ENCODE data around the gene ELAVL3.
"Not testable (repeated sequence)": the region's sequence is repeated elsewhere in the genome, so short reads cannot be mapped to it uniquely, and the experiment has no call there.

Gene ELAVL3

GRCh38 chr19:11456659-11457058, 24.2 kb downstream of the ELAVL3 start:
- Histone ChIP-seq H3K36me3 (no peaks in the 10 kb centered on the region), H3K27me3 (no peaks in the 10 kb centered on the region), H3K9ac (no peak overlapping the region), H3K9me3 (replicated peaks in 1 of 11) (no peaks in the 10 kb centered on the region), H4K20me1 (peaks cover 0 to 5% (median 0%) of the 10 kb centered on the region in 11 experiments; a peak in 2 of 22 replicates), H3K27ac (no peak overlapping the region), H3K4me2 (no peak overlapping the region), H3K4me1 (peaks cover 0 to 6% (median 0%) of the 10 kb centered on the region in 10 experiments; a peak in 5 of 20 replicates), H3K4me3 (no peak overlapping the region)
- TF ChIP-seq Cebpa-rat (IDR thresholded peaks at IDR 0.05): no peak

DNA sequence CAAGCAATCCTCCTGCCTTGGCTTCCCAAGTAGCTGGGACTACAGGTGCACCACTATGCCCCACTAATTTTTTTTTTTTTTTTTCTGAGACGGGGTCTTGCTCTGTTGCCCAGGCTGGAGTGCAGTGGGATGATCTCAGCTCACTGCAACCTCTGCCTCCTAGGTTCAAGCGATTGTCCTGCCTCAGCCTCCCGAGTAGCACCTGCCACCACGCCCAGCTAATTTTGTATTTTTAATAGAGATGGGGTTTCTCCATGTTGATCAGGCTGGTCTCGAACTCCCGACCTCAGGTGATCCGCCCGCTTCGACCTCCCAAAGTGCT, 25.7 kb downstream of the ELAVL3 start:
- not testable (repeated sequence) for H3K36me3 ChIP-seq; H3K9ac ChIP-seq; H3K27ac ChIP-seq; H3K27me3 ChIP-seq; H3K4me2 ChIP-seq; H3K9me3 ChIP-seq (replicated peaks in 1 of 11); H3K4me3 ChIP-seq; H4K20me1 ChIP-seq
- H3K4me1 ChIP-seq: peaks cover 0 to 10% (median 0%) of the 10 kb centered on the region in 10 experiments; a peak in 6 of 20 replicates

DNA sequence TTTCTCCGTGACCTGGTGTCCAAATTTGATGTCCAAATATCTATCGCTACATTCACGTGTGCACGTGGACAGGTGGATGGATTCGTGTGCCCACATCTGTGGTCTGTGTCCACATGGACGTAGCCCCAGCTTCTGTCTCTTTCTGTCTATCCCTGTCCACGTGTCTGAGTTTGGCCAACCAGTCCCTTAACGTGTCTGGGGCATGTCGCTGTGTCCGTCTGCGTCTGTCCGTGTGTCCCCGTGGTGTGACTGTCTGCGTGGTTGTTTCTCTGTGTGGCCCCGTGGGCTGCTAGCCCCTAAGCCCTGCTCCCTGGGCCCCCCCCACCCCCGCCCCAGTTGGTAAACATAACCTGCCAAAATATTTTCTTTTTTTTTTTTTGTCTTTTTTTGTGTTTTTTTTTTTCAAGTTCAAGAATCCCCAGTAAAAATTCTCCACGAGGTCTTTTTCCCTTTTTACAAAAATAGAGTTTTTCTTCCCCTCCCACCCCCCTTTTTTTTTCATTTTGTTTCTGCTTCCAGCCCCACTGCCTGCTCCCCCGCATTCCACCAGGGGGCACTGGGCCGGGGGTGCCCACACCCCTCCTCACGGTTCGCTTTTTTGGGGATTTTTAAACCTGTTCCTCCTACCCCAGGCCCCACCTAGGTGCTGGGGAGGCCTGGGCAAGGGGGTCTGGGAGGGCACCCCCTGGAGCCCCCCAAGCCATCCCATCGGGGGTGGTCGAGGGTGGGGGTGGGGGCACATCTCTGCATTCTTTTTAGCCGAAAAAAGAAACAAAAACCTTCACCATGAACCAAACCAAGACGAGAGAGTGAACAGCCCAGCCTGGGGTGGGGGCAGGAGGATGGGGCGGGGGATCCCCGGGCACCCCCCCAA, 27.1 kb downstream of the ELAVL3 start:
- Histone ChIP-seq H3K4me2 (no peak overlapping the region), H3K4me3 (no peak overlapping the region), H3K4me1 (peaks cover 0 to 10% (median 0%) of the 10 kb centered on the region in 10 experiments; a peak in 6 of 20 replicates), H4K20me1 (peaks cover 0 to 23% (median 0%) of the 10 kb centered on the region in 11 experiments; a peak in 4 of 22 replicates), H3K27ac (no peak overlapping the region), H3K9me3 (replicated peaks in 1 of 11) (no peaks in the 10 kb centered on the region), H3K27me3 (no peaks in the 10 kb centered on the region), H3K9ac (no peak overlapping the region), H3K36me3 (peaks cover 20 to 24% (median 24%) of the 10 kb centered on the region in 11 experiments)
- TF ChIP-seq Cebpa-rat (IDR thresholded peaks at IDR 0.05): no peak

DNA sequence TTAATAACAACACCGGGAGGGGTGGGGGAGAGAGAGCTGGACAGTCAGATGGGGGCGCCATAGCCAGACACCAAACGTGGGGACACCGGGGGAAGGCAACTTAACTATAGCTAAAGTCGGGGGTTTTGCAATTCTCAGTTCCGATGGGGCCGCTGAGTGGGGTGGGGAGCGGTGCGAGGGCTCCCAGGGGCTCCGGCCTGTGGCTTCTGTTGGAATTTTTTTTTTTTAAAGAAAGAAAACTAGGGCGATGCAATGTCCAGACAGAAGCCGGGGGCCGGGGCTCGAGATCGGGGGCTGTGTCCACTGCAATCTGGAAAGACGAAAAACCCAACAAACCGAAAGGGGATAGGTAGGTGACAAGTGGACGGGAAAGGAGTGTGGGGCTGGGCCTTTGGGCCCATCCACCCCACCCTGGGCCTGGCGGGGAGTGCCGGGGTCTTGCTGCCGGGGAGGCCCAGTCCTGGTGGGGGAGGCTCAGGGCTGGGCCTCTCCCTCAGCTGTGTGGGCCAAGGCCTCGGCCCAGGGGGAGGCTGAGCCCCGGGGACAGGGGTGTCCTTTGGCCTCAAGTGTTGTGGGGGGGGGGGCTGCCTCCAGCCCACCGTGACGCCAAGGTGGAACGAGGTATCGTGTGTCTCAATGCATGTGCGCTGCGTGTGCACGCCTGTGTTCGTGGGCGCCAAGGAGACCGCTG, 28.1 kb downstream of the ELAVL3 start:
- no peak for TF ChIP-seq Cebpa-rat (IDR thresholded peaks at IDR 0.05)
- H4K20me1 ChIP-seq: peaks cover 0 to 33% (median 0%) of the 10 kb centered on the region in 11 experiments; a peak in 8 of 22 replicates
- H3K36me3 ChIP-seq: peaks cover 29 to 34% (median 33%) of the 10 kb centered on the region in 11 experiments
- H3K4me2 ChIP-seq: no peak overlapping the region
- H3K4me1 ChIP-seq: peaks cover 0 to 10% (median 0%) of the 10 kb centered on the region in 10 experiments; a peak in 6 of 20 replicates
- no peaks in the 10 kb centered on the region for H3K9me3 ChIP-seq (replicated peaks in 1 of 11)
- no peak overlapping the region for H3K9ac ChIP-seq
- H3K4me3 ChIP-seq: no peak overlapping the region
- H3K27ac ChIP-seq: no peak overlapping the region
- no peaks in the 10 kb centered on the region for H3K27me3 ChIP-seq

GRCh38 chr19:11451871-11452619, 28.8 kb downstream of the ELAVL3 start:
- H3K9ac ChIP-seq: 0 out of 22 replicates have a peak overlapping the region, but pooled peaks of 1 of the 11 experiments have one; percentile 41
- H3K4me2 ChIP-seq: peak overlapping the region in 3 of 11 experiments; percentile 7 to 13 (median 10); a peak in 3 of 22 replicates
- TF ChIP-seq Cebpa-rat (IDR thresholded peaks at IDR 0.05): no peak

DNA sequence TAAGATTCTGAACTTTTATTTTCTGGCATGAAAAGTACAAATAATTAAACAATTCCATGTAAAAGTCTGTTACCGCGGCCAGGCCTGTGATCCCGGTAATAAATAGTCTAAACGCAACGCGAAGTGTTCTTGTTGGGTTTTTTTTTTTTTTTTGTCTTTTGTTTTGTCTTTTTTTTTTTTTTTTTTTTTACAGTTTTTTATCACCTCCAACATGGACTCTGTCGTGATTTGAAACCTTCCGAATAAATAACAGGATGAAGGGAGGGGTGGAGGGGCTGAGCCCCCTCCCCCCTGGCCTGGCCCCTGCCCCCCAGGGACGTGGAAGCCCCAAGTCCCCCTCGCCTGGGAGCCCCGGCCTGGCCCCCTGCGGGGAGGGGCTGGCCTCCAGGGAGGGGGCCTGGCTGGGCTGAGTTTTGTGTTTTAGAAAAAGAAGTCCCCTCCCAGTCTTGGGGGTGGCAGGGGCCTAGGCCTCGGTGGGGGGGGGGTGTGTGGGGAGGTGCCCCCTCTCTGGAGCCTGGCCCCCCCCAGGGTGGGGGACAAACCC, 29.4 kb downstream of the ELAVL3 start:
- no peaks in the 10 kb centered on the region for H3K9me3 ChIP-seq (replicated peaks in 1 of 11)
- peak overlapping the region in 3 of 11 experiments; percentile 7 to 13 (median 10); a peak in 3 of 22 replicates for H3K4me2 ChIP-seq
- peaks cover 33 to 48% (median 46%) of the 10 kb centered on the region in 11 experiments for H3K36me3 ChIP-seq
- H3K4me1 ChIP-seq: peaks cover 0 to 10% (median 0%) of the 10 kb centered on the region in 10 experiments; a peak in 6 of 20 replicates
- no peak overlapping the region for H3K27ac ChIP-seq
- peak overlapping the region in 1 of 11 experiments; percentile 41; a peak in 1 of 22 replicates for H3K9ac ChIP-seq
- peaks cover 0 to 44% (median 0%) of the 10 kb centered on the region in 11 experiments; a peak in 9 of 22 replicates for H4K20me1 ChIP-seq
- no peaks in the 10 kb centered on the region for H3K27me3 ChIP-seq
- no peak overlapping the region for H3K4me3 ChIP-seq
- no peak for TF ChIP-seq Cebpa-rat (IDR thresholded peaks at IDR 0.05)

More at GRCh38 chr19:11451871-11452619, 28.8 kb downstream of the ELAVL3 start:
- H3K4me3 ChIP-seq: no peak overlapping the region
- H4K20me1 ChIP-seq: peaks cover 0 to 38% (median 0%) of the 10 kb centered on the region in 11 experiments; a peak in 8 of 22 replicates
- no peaks in the 10 kb centered on the region for H3K9me3 ChIP-seq (replicated peaks in 1 of 11)
- no peak overlapping the region for H3K27ac ChIP-seq
- H3K4me1 ChIP-seq: peaks cover 0 to 10% (median 0%) of the 10 kb centered on the region in 10 experiments; a peak in 6 of 20 replicates
- H3K27me3 ChIP-seq: no peaks in the 10 kb centered on the region
- H3K36me3 ChIP-seq: peaks cover 33 to 41% (median 40%) of the 10 kb centered on the region in 11 experiments

- Histone ChIP-seq H3K4me3 (no peak overlapping the region), H4K20me1 (peaks cover 0 to 51% (median 0%) of the 10 kb centered on the region in 11 experiments; a peak in 9 of 22 replicates), H3K4me1 (peaks cover 0 to 10% (median 0%) of the 10 kb centered on the region in 10 experiments; a peak in 6 of 20 replicates), H3K27ac (no peak overlapping the region), H3K9ac (peak overlapping the region in 1 of 11 experiments; percentile 9; a peak in 1 of 22 replicates), H3K27me3 (no peaks in the 10 kb centered on the region), H3K4me2 (no peak overlapping the region), H3K9me3 (replicated peaks in 1 of 11) (no peaks in the 10 kb centered on the region), H3K36me3 (peaks cover 38 to 54% (median 52%) of the 10 kb centered on the region in 11 experiments)
- TF ChIP-seq Cebpa-rat (IDR thresholded peaks at IDR 0.05): no peak
Observed at GRCh38 chr19:11450570-11451326, 30.1 kb downstream of the ELAVL3 start.

Measured in BLaER1 treated with 17β-estradiol and CSF1 and Interleukin-3, amounts not matched to agents 10 nM and 100 nM (cell line).